Omental fat pad (tissue), 4 donors: Measurements from ENCODE around the gene NAPA. TPM values are rescaled to one million over a fixed set of nuclear protein-coding genes. Genes with fewer than 3 reads are reported as not detected.

Experiments
- ATAC-seq: fragments of 150-250 bp; one replicate; pipeline ENCODE4 v1.9.1; 2016; ENCODE audit warnings: mild to moderate bottlenecking, moderate library complexity; ENCODE audit not compliant: low FRiP score
- DNase-seq: peaks from one replicate; pipeline ENCODE4 v3.0.0-alpha.2; 2019; ENCODE audit warnings: low spot score
- total RNA-seq, 4 donors: library from RNA; depleted of rRNA; stranded (reverse); fragments of >200 nt; gene quantifications; one replicate each; pipeline ENCODE4 v1.1.0, GENCODE V29; 2016
- TF ChIP-seq, protein P1 (sequence below), 3 donors: fragments of 450-650 bp; IDR thresholded peaks; one replicate each; pipeline ENCODE4 v1.5.1; 2016 to 2017; ENCODE audit warnings: antibody characterized with exemption in 3 of 3, mild to moderate bottlenecking in 3 of 3, moderate library complexity in 2 of 3

The NAPA gene
- total RNA-seq, 4 donors from 2014 or later, result 77.5 to 83.6 (median 81.0) TPM

- no peak for ATAC-seq
- TF ChIP-seq, protein P1, sequence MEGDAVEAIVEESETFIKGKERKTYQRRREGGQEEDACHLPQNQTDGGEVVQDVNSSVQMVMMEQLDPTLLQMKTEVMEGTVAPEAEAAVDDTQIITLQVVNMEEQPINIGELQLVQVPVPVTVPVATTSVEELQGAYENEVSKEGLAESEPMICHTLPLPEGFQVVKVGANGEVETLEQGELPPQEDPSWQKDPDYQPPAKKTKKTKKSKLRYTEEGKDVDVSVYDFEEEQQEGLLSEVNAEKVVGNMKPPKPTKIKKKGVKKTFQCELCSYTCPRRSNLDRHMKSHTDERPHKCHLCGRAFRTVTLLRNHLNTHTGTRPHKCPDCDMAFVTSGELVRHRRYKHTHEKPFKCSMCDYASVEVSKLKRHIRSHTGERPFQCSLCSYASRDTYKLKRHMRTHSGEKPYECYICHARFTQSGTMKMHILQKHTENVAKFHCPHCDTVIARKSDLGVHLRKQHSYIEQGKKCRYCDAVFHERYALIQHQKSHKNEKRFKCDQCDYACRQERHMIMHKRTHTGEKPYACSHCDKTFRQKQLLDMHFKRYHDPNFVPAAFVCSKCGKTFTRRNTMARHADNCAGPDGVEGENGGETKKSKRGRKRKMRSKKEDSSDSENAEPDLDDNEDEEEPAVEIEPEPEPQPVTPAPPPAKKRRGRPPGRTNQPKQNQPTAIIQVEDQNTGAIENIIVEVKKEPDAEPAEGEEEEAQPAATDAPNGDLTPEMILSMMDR (IDR thresholded peaks at IDR 0.05), result no peak
These were observed 11.1 kb downstream of the NAPA start for GRCh38 chr19:47503826-47504150.

DNA sequence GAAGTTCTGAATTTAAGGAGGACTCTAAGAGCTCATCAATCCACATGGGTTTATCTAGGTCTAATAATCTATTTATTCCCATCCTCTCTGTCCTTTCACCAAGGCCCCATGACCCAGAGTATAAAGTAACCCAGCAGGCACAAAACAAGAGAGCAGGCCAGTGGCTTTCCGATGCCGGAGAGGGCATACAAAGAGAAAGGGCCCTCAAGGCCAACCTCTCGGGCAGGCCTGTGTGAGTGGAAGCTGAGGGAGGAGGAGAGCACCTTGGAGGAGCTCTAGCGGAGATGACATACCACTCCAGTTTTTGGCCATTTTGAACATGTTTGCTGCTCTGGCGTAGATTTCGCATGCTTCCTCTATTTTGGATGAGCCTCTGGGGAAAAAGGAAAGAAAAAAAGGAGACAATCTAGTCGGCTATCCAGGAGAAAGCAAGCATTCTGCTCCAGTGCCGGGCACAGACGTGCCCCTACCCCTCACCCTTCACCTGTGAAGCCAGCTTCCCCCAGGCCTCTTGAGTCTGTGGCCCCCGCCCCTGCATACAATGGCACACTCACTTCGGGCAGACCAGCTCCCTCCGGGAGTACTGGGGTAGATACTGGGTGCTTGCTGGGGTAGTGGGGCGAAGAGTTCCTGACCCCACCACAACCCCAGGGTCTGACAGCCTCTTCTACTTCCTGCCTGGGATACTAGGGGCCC, 11.6 kb downstream of the NAPA start:
- no peak for ATAC-seq
- TF ChIP-seq, protein P1 (IDR thresholded peaks at IDR 0.05), result no peak
- no peak for DNase-seq

More at GRCh38 chr19:47503826-47504150, 11.1 kb downstream of the NAPA start:
- no peak for DNase-seq

- no peak for ATAC-seq
- TF ChIP-seq, protein P1 (IDR thresholded peaks at IDR 0.05), result no peak
- DNase-seq, result no peak
These were observed 14.7 kb downstream of the NAPA start for GRCh38 chr19:47499863-47500830.

DNA sequence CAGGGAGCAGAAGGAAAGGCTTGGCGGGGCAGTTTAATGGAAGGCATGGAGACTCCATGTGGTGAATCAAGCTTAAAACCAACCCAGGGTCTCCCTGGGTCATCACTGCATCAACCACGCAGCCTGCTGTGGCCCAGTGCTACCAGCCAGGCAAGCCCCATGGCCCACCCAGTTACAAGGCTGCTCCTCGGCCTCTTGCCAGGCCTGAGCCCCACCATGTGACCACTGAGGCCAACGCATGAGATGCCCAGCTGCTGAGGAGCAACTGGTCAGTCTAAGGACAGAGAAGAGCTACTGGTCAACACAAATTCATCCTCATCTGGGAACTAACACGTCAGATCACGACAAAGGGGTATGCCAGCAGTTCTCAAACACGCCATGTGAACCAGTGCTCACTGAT, 15.5 kb downstream of the NAPA start:
- ATAC-seq (no peak), DNase-seq (no peak)
- TF ChIP-seq, protein P1 (IDR thresholded peaks at IDR 0.05), result no peak

DNA sequence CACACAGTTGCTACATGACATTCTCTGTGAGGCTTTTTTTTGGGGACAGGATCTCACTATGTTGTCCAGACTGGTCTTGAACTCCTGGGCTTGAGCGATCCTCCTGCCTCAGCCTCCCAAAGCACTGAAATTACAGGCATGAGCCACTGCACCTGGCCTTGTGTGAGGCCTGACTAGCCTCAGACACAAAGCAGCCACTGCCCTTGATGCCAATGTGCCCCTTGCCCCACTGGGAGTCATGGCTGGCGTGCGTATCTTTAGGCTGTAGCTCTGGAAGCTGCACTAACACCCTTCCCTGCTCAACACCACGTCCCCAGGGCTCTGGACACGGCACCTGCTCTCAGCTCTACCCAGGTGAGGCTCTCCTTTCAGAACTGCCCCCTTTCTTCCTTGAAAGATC, 16.3 kb downstream of the NAPA start:
- ATAC-seq, result no peak
- TF ChIP-seq, protein P1 (IDR thresholded peaks at IDR 0.05), result no peak
- no peak for DNase-seq

GRCh38 chr19:47497821-47498520, 16.9 kb downstream of the NAPA start:
- no peak for ATAC-seq
- no peak for DNase-seq

More at GRCh38 chr19:47497821-47498520, 16.9 kb downstream of the NAPA start:
- TF ChIP-seq, protein P1 (IDR thresholded peaks at IDR 0.05), result no peak
